GM19397 (cell line): Measurements from ENCODE around the gene SHISA2.
"Not testable (repeated sequence)": the region's sequence is repeated elsewhere in the genome, so short reads cannot be mapped to it uniquely, and the experiment has no call there.

ENCODE experiments used
- ATAC-seq: cut with Tn5 transposase; IDR thresholded peaks from one replicate; pipeline ENCODE4 v1.9.1; 2021; ENCODE audit warnings: mild to moderate bottlenecking, moderate library complexity; ENCODE audit not compliant: unreplicated experiment

The SHISA2 gene

DNA sequence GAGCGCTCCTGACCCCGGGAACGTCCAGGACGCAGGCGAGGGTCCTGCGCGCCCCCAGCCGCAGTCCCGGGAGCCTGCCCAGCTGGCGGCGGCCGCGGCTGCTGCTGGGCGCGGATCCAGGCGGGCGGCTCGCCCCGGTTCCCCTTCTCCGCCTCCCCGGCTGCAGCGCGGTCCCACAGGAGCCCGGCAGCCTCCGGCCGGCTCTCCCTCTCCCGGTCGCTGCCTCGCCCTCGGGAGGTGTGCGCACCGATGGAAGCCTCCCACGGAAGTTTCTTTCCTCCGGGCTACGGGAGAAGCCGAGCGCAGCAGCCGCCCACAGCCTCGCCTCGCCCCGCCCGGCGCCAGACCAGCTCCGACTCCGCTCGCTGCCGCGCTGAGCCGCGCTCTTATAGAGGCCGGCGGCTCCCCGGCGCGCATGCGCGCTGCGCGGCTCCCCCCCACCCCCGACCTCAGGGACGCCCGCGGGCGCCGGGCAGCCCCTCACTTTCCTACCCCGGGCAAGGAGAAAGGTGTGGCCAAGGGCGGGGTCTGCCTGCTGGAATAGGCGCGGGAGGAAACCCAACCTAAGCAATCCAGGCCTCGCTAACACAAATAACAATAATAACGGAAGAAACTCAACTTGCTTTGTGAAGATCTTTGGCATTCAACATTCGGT lies at the start of gene SHISA2:
TSS of gene SHISA2 (minus strand) at position 360 of the 655 bp plus-strand sequence. CDS start 1,041 bp downstream, outside the sequence.
- no peak for ATAC-seq

DNA sequence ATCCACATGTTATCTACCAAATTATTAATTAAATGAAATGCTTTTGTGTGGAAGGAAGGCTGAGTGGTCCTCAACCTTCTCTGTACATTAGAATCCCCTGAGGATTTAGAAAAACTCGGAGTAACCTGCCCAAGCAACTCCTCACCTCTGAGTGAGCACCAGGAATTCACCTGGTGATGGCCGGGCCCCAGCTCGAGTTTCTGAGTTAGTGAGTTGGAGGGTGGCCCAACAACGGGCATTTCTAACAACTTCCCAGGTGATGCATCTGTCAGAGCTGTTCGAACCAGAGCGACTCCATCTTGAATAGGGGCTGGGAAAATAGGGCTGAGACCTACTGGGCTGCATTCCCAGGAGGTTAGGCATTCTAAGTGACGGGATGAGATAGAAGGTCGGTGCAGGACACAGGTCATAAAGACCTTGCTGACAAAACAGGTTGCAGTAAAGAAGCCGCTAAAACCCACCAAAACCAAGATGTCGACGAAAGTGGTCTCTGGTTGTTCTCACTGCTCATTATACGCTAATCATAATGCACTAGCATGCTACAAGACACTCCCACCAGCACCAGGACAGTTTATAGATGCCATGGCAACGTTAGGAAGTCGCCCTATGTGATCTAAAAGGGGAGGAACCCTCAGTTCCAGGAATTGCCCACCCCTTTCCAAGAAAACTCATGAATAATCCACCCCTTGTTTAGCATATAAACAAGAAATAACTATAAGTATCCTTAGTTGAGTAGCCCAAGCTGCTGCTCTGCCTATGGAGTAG lies 44.2 kb upstream of the SHISA2 start:
- no peak for ATAC-seq

DNA sequence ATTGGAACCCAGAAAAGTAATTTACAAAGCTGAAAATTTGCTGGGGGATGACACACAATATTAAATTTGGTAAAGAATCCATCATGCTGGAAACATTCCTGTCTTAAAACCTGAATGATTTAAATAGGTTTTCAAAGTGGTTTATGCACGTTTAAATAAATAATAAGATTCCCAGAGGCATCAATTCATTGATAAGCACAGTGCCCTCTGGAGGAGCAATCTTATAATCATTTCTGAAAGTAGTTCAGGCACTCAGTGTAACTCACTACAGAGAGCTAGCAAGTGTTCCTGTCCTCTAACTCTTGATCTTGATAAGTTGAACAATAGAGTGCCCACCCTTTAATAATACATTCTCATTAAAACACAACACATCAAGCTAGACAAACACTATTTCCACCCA lies 43.5 kb upstream of the SHISA2 start:
- no peak for ATAC-seq

DNA sequence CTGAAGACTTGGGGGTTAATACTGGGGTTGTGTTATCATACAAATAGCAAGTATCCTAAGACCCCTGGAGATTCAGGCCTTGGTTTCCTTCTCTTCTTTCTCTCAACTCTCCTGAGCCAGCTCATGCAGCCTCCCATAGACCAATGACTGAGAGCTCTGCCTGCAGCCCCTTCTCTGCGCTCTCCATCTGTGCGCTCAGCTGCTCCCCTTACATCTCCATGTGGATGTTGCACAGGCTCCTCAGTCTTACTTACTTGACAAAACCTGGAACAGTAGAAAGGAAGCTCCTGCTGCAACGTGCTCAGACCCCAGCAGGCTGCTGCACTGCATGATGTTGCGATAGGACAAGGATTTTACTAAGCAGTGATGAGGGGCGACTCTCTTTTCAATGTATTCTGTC lies 25.0 kb upstream of the SHISA2 start:
- not testable (repeated sequence) for ATAC-seq

DNA sequence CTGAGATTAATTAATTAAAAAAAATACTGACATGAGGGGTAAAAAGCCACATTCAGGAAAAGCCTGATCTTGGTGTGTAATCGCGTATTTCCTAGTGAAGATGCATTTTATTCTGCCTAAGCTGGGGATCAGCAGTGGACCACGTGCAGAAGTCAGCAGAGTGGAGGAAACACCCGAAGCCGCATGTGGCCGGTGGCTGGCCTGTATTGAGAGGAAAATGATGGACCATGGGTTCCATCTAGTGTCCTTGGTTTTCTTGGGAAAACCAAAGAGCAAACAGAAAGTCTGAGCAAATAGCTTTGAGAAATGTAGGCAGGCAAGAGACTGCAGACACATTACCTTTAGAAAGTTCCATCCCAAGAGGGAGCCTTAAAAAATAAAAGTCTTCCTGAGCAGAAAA lies 23.7 kb upstream of the SHISA2 start:
- ATAC-seq: no peak

DNA sequence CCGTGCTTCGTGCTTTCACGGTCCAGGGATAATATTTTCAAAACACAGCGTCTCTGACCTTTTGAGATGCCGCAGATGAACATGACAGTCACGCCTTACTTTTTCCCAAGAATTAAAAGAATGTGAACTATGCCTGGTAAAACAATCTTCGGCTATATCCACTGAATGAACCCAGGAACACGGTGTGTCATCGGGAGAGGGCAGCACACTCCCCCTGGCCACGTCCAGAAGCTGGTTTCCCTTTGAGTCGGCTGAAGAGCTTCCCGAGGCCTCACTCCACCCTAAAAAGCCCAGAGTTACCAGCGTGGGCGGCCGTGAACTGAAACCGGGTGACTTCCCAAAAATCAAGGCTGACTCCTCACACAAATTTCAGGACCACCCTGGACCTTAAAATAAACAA lies 22.9 kb upstream of the SHISA2 start:
- ATAC-seq: no peak

DNA sequence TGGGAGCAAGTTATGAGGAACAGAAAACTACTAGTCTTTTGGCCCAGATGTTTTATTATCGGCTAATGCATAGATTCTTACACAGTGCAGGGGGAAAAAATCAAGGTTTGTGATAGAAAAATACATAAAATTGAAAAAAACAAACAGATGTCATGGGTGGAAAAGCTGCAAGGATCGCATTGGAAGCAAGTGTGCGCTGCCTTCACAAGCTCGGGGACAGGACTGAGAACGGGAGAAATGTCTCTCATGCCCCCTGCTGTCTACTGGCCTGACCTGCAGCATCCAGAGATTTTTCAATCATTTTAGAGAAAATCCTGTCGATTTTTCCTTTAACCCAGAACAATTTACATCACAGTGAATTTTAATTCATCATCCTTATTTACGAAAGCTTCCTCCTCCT lies 20.5 kb upstream of the SHISA2 start:
- not testable (repeated sequence) for ATAC-seq

DNA sequence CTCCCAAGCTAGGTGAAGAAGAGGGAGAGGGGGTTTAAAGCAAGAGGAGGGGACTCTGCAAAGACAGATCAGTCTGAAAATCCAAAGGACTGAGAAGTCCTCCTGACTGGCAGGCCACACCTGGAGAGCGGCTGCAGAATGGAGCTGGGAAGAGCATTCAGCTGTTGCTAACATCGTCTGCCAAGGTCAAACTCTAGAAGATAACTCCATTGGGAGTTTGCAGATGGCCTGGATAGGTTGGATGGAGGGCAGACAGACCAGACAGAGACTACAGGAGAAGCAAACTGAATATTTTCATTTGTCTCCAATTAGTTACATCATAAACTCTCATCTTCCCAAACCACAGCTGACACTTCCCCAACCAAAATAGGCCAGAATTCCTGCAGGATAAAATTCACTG lies 19.9 kb upstream of the SHISA2 start:
- no peak for ATAC-seq

DNA sequence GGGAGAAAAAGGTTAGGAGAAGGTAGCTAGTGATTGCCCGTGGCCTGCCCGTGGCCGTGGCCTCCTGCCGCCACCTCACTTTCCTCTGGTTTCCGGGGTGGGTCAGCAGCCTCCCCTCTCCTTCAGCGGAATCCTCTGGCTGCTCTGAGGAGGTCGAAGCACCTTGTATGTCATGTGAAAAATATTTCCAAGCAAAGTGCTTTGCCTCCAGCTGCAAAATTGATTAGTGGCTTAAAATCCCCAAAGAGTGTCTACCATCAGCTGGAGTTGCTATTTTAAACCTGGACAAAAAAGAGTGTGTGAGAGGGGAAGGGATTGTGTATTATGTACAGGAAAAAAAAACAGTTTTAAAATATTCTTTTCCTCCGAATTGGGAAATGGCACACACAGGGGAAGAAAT lies 17.8 kb upstream of the SHISA2 start:
- ATAC-seq: not testable (repeated sequence)

DNA sequence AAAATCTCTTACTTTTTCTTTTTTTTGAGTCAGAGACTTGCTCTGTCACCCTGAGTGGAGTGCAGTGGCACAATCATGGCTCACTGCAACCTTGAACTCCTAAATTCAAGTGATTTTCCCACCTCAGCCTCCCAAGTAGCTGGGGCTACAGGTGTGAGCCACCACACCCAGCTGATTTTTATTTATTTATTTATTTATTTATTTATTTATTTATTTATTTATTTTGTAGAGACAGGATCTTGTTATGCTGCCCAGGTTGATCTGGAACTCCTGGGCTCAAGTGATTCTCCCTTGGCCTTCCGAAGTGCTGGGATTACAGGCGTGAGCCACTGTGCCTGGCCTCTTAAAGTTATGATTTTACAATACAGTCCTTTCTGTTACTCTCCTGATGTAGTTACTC lies 16.6 kb upstream of the SHISA2 start:
- ATAC-seq: not testable (repeated sequence)

DNA sequence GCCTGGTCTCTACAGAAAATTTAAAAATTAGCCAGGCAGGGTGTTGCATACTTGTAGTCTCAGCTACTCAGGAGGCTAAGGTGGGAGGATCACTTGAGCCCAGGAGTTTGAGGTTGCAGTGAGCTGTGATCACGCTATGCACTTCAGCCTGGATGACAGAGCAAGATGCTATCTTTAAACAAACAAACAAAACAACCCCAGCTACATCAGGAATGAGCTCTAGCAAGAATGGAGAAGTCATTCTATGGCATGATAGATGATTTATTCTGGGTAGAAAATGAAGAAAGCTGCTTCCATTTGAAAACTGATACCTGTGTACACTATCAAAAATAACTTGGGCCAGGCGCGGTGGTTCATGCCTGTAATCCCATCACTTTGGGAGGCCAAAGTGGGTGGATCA lies 15.8 kb upstream of the SHISA2 start:
- ATAC-seq: no peak

DNA sequence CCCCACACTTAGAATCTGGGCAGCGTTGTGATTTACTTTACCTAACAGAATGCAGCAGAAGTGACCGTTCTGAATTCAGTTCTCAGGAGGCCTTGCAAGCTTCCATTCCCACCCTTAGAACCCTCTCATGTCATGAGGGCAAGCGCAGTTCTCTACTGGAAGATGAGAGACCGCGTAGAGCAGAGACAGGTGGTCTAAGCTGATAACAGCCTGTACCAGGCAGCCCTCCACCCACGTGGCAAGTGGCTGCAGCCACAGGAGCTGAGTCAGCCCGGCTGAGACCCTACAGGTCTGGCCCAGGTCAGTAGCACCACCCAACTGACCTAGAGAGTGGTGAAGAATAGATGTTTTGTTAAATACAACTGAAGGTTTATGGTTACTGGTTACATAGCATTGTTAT lies 14.7 kb upstream of the SHISA2 start:
- not testable (repeated sequence) for ATAC-seq

DNA sequence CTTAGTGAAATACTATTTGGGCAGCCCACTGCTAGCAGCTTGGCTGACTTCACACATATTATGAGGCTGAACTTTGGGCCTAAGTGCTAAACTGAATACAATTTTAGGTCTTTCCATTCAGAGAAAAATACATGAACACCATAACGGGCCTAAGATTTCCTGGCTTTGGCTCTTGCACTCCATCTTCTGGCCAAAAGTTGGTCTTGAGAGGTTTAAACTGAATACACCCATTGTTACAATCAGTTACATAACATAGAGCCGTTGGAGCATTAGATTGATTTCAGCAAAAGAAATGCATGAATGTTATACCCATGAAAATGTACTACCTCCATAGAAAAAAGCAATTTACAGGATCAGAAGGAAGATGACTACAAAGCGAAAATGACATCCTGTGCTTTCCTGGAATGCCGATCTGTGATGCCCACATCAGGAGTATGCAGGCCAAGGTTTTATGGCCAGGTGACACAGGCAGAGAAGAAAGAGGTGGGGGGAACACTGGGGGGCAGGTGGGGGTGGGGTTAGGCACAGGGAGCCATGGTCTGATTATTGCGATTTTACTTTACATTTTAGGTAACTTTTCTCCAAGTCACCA lies 11.1 kb upstream of the SHISA2 start:
- ATAC-seq: no peak

DNA sequence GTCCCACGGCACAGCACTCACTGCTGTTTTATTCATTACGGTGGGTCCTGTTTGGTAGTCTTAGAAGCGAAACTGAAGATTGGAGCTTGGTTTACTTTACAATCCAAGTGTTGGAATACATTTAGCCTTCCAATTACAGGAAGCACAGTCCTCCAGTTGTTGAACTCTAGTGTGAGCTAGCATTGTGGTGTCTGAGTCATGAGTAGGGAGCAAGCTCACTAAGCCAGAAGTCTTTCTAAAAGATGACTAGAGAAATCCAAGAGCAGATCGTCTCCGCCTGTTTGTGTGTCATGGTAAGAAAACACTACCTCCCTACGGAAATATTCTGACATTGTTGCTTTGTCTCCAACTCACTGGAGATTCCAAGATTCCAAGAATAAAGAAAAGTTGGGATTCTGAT lies 10.1 kb upstream of the SHISA2 start:
- ATAC-seq: no peak

DNA sequence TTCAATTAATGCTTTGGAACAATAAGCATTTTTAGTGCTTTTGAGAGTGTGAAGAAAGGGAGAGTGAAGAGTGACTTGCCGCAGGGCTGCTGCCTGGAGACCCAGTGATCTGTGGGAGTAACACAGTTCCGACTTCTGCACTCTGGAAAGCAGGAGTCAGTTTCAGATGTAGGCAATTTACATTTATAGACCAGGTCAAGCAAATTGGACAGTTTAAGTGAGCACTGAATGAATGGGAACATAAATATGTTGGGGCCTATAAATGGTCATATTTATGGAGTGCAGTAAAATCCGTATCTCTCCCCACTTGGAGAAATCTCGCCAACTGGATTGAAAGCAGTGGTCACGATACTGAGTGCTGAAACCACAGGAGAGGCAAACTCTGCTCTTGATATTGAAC lies 9.4 kb upstream of the SHISA2 start:
- no peak for ATAC-seq

DNA sequence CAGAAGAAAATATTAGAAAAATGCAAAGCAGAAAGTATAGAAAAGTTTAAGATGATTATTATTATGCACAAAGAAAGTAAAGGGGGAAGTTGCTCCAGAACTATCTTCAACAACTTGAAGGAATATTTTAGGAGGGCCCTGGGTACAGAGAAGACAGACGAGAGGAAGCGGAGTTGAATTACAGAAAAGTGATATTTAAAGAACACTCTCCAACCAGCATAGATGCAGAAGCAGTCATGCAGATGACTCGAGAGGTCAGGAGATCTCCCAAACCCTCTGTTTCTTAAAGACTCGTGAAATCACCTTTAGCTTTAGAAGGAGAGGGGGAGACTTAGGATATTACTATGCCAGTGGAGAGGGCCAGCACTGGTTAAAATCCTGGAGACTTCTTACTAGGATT lies 8.5 kb upstream of the SHISA2 start:
- no peak for ATAC-seq

DNA sequence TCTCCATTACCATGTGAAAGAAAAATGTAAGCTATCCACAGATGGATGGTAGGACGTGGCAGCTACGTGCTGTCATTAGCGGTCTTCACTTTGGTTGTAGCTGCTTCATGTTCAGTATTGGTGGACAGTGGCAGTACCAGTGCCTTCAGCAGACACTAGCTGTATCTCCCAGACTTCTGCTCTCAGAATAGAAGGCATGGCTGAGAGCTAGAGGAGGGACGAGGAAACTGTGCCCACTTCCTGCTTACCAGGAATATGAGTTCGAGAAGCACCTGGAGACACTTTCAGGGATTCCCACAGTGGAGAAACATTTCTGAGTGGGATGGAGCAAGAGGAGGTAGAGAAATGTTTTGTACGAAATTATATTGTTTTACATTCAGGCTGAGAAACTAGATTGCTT lies 6.9 kb upstream of the SHISA2 start:
- no peak for ATAC-seq

DNA sequence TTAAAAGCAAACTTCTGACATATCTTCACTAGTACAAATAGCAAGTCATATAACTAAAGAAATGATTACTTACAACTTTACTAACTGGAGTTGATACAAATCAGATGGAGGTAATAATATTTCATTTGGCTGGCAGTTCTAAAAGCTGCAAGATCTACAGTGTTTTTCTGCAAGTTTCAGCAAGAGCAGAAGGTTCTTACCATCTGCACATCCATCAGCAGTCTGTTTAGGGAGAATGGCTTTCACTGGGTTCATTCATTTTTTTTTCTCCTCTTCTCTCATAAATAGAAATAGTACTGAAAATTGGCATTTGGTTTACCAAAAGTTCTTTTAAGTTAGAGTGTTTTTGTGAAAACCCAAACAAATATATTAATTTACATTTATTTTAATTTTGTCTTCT lies 3.1 kb upstream of the SHISA2 start:
- no peak for ATAC-seq

DNA sequence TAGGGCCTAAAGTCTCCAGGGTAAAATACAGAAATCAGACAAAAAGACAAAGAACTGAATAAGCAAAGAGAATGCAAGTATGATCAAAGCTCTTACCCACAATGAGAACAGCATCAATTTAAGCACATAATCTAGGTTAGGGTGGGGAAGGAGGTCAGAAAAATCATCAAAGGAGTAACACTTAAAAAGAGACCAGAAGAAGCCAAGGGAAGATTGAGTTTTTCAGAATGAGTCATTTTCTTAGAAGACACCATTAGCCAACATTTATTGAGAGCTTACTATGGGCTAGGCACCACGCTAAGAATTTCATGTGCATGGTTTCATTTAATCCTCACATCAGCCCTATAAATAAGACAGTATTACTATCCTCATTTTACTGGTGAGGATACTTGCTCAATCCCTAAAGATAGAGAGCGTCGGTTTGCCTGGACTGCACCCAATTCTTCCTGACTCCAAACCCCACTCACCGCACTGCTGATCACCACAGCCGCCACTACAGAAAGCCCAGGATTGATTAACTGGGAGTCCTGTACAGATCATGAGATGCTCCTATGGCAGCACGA lies 1.7 kb upstream of the SHISA2 start:
- ATAC-seq: no peak

DNA sequence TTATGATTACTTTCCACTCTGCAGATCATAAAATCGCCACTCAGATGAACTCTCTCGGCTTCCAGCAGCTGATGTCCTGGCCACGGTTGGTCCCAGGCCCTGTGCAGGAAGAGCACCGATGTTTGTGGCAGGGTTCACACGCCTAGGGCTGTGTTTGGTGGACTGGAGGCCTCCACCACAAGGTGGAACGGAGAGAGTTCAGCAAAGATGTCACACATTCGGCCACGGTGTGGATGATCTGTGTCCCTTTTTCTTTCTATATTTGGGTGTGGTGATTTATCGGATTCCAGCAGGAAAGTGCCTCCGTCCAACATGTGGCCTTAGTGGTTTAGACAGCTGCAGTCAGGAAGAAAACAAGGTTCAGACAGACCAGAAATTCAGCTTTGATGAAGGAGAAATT lies 521 bp upstream of the SHISA2 start:
- no peak for ATAC-seq

DNA sequence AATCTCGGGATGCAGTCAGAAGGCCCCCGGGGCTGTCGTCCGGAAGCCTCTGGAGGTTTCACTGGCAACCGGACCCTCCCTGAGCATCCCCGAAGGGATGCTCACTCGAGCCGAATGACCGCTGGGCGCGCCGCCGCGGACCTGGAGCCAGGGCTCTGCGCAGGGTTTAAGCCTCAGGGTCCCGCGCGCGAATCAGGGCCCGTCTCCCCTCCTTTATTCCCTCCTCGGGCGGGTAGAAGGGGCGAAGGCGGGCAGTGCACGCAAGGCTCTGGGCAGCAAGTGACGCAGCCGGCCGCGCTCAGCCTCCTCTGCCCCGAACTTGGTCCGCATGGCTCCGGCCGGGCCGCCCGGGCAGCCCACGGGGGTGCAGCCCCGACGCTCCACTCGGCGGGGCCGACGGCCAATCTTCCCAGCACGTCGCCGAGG lies 572 bp downstream of the SHISA2 start:
- no peak for ATAC-seq
